HG03354 (cell line): ENCODE measurements around the gene FGD6.
"Not testable (repeated sequence)": the region's sequence is repeated elsewhere in the genome, so short reads cannot be mapped to it uniquely, and the experiment has no call there.

Experiments used
- ATAC-seq: cut with Tn5 transposase; IDR thresholded peaks from one replicate; pipeline ENCODE4 v1.9.1; 2021; ENCODE audit warnings: mild to moderate bottlenecking; ENCODE audit not compliant: unreplicated experiment, poor library complexity, severe bottlenecking

Gene FGD6

GRCh38 chr12:95217377-95218149, at the start of gene FGD6, which contains the start of gene VEZT:
TSS of gene FGD6 (minus strand) at chr12:95217467. CDS start at chr12:95217240, 227 bp downstream.
TSS of gene VEZT (plus strand) at chr12:95217807. CDS start at chr12:95217851, 44 bp downstream.
- peak; percentile 94 for ATAC-seq

GRCh38 chr12:95266254-95266653, 49.0 kb upstream of the FGD6 start:
- ATAC-seq, result no peak

GRCh38 chr12:95265765-95266164, 48.5 kb upstream of the FGD6 start:
- ATAC-seq, result no peak

- ATAC-seq, result no peak
Observed at GRCh38 chr12:95262808-95263207, 45.5 kb upstream of the FGD6 start.

GRCh38 chr12:95261109-95261508, 43.8 kb upstream of the FGD6 start:
- no peak for ATAC-seq

- ATAC-seq, result no peak
Observed at GRCh38 chr12:95259368-95259767, 42.1 kb upstream of the FGD6 start.

- ATAC-seq, result no peak
Observed at GRCh38 chr12:95258803-95259202, 41.5 kb upstream of the FGD6 start.

GRCh38 chr12:95258151-95258550, 40.9 kb upstream of the FGD6 start:
- no peak for ATAC-seq

GRCh38 chr12:95257541-95257940, 40.3 kb upstream of the FGD6 start:
- no peak for ATAC-seq

GRCh38 chr12:95253386-95253785, 36.1 kb upstream of the FGD6 start:
- ATAC-seq, result no peak

GRCh38 chr12:95248604-95249360, 31.5 kb upstream of the FGD6 start:
- no peak for ATAC-seq

- no peak for ATAC-seq
Observed at GRCh38 chr12:95248095-95248494, 30.8 kb upstream of the FGD6 start.

GRCh38 chr12:95244350-95244749, 27.1 kb upstream of the FGD6 start:
- ATAC-seq, result no peak

GRCh38 chr12:95243497-95244183, 26.4 kb upstream of the FGD6 start:
- ATAC-seq, result no peak

- ATAC-seq, result no peak
Observed at GRCh38 chr12:95241761-95242506, 24.7 kb upstream of the FGD6 start.

GRCh38 chr12:95241138-95241537, 23.9 kb upstream of the FGD6 start:
- not testable (repeated sequence) for ATAC-seq

GRCh38 chr12:95240556-95240955, 23.3 kb upstream of the FGD6 start:
- ATAC-seq, result no peak

GRCh38 chr12:95239835-95240234, 22.6 kb upstream of the FGD6 start:
- ATAC-seq, result not testable (repeated sequence)

- ATAC-seq, result no peak
Observed at GRCh38 chr12:95239216-95239615, 21.9 kb upstream of the FGD6 start.

- ATAC-seq, result no peak
Observed at GRCh38 chr12:95238150-95238549, 20.9 kb upstream of the FGD6 start.
